ENCODE data around the gene BRD4.

DNA sequence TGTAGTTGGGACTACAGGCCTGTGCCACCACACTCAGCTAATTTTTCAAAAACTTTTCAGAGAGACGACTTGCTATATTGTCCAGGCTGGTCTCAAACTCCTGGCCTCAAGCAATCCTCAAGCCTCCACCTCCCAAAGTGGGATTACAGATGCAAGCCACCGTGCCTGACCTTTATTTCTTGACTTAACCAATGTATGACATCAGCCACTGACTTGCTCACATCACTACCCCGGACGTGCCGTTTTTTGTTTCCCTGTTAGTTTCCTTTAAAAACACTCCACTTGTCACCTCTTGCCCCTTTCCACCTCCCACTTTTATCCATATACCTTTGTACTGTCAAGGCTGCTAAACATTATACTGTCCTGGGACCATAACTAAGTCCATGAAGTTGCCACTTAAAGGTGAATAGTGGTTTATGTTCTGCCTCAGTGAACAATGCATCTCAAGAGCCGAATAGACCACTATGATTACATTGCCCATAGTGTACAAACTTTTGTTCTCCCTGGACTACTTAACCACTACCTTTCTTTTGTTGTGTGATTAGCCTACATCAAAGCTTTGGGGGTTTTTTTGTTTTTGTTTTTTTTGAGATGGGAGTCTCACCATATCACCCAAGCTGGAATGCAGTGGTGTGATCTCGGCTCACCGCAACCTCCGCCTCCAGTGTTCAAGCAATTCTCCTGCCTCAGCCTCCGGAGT, 97.8 kb downstream of the BRD4 start:
- TF ChIP-seq, protein P1, sequence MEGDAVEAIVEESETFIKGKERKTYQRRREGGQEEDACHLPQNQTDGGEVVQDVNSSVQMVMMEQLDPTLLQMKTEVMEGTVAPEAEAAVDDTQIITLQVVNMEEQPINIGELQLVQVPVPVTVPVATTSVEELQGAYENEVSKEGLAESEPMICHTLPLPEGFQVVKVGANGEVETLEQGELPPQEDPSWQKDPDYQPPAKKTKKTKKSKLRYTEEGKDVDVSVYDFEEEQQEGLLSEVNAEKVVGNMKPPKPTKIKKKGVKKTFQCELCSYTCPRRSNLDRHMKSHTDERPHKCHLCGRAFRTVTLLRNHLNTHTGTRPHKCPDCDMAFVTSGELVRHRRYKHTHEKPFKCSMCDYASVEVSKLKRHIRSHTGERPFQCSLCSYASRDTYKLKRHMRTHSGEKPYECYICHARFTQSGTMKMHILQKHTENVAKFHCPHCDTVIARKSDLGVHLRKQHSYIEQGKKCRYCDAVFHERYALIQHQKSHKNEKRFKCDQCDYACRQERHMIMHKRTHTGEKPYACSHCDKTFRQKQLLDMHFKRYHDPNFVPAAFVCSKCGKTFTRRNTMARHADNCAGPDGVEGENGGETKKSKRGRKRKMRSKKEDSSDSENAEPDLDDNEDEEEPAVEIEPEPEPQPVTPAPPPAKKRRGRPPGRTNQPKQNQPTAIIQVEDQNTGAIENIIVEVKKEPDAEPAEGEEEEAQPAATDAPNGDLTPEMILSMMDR (IDR thresholded peaks at IDR 0.05): no peak
- no peak for TF ChIP-seq POLR2AphosphoS5 (IDR thresholded peaks at IDR 0.05)
